Esophagus muscularis mucosa (tissue), 3 donors: ENCODE results near the gene CBLL1.

Source experiments
- CTCF ChIP-seq, 3 experiments: fragments of 200-600 bp in 2 of 3; fragments of 450-650 bp in 1 of 3; sonication (generic) in 2 of 3; IDR thresholded peaks; one replicate each; pipeline ENCODE4 v1.5.1; 2017 to 2019; ENCODE audit warnings: antibody characterized with exemption in 3 of 3, mild to moderate bottlenecking in 2 of 3, moderate library complexity in 1 of 3
- POLR2A ChIP-seq: fragments of 450-650 bp; IDR thresholded peaks from one replicate; pipeline ENCODE4 v1.6.1; 2017; ENCODE audit warnings: antibody characterized with exemption, moderate library complexity, mild to moderate bottlenecking, low read depth

- TF ChIP-seq CTCF (IDR thresholded peaks at IDR 0.05) (no peak), POLR2A (no peak)
These were observed 40.7 kb upstream of the CBLL1 start for GRCh38 chr7:107703219-107703618.
